HG02571 (cell line): ENCODE measurements around the gene FDPS.

Source experiments
- ATAC-seq: cut with Tn5 transposase; IDR thresholded peaks from one replicate; pipeline ENCODE4 v1.9.1; 2021; ENCODE audit warnings: mild to moderate bottlenecking, moderate library complexity; ENCODE audit not compliant: unreplicated experiment

Gene FDPS

DNA sequence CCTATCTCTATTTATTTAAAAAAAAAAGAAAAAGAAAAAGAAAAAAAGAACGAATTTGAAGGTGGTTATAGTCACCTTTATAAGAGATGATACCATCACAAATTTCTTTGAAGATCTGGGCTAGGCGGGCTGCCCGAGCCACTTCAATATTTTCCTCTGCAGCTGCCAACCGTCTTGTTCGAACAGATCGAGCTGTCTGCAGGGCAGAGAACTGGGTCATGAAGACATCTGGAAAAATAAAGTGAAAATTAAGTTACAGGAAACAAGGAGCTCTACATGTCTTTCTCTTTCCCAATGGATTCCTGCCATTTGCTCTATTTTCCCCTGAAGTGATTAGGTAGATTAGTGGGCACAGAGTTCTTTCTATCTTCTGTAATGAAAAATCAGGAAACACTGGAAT is 44.0 kb downstream of the FDPS start:
- no peak for ATAC-seq

DNA sequence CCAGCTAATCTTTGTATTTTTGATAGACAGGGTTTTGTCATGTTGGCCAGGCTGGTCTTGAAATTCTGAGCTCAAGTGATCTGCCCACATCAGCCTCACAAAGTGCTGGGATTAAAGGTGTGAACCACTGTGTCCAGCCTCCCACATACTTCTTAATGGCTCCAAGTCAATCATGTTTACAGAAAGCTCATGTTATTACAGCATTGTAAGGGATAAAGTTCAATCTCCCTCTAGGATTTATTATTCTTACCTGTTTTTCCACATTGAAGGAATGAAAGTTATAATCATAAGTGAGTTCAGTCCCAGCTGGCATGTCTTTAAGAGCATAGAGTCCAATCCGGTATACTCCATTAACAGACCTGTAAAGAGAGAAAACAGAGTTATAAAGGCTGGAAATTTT is 51.4 kb downstream of the FDPS start:
- ATAC-seq: no peak
